Measurements from ENCODE around the gene GABRB2.

DNA sequence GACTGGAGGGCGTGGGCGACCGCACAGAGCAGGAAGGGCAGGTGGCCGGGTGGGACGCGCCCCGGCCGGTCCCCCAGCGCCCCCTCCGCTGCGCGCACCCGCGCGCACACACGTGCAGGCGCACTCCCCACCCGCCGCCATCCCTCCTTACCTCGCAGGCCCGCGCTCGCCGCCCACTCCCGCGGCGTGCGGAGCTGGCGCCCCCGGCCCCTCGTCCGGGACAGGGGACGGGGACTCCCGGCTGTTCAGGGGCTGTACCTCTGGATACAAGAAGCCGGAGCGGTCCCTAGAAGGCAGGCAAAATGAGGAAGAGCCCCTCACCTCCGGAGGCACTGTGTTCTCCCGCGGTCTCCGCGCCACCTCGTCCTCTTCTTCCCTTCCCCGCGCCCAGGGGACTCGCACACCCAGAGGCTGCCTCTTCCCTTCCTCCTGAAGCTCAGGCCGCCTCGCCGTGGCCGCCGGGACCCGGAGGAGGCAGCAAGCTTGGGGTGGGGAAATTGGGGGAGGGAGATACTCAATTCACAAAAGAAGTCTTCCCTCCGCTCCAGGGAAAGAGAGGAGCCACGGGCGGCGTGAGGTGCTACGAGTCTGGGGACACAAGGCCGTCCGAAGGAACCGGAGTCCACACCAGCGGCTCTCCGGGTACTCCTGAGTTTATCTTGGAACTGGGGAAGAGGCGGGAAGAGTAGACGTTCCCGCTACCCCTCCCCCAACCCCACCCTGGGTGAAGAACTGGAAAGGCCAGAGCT is 1.4 kb upstream of the GABRB2 start:
- TF ChIP-seq POLR2A (IDR thresholded peaks at IDR 0.05) (no peak), CTCF (IDR thresholded peaks at IDR 0.05) (no peak)

All from heart left ventricle (tissue), 13 donors.